Neural cell (in vitro differentiated cells): ENCODE data around the gene MLLT3.

ENCODE experiments used
- CTCF ChIP-seq: fragments of 450-650 bp; IDR thresholded peaks from 2 replicates; pipeline ENCODE4 v1.5.1; 2014; ENCODE audit warnings: antibody characterized with exemption, mild to moderate bottlenecking, moderate library complexity; ENCODE audit not compliant: poor library complexity, severe bottlenecking
- EP300 ChIP-seq: fragments of 450-650 bp; conservative IDR thresholded peaks from 2 replicates; pipeline ENCODE4 v1.6.1; 2014; ENCODE audit warnings: antibody characterized with exemption, mild to moderate bottlenecking, moderate library complexity; ENCODE audit not compliant: poor library complexity, severe bottlenecking
- EZH2 ChIP-seq: fragments of 200-600, 300-800 bp; shearing (Covaris generic), sonication (generic); IDR thresholded peaks from 2 replicates; pipeline ENCODE4 v1.6.1; 2014; ENCODE audit warnings: antibody characterized with exemption, low read length, borderline replicate concordance, mild to moderate bottlenecking; ENCODE audit not compliant: insufficient read depth, poor library complexity, severe bottlenecking
- MXI1 ChIP-seq: fragments of 450-650 bp; conservative IDR thresholded peaks from 2 replicates; pipeline ENCODE4 v1.6.1; 2014; ENCODE audit warnings: antibody characterized with exemption, mild to moderate bottlenecking; ENCODE audit not compliant: poor library complexity, severe bottlenecking
- POLR2AphosphoS5 ChIP-seq: IDR thresholded peaks from 2 replicates; pipeline ENCODE4 v1.6.1; 2012
- RAD21 ChIP-seq: fragments of 450-650 bp; conservative IDR thresholded peaks from 2 replicates; pipeline ENCODE4 v1.6.1; 2014; ENCODE audit warnings: antibody characterized with exemption, mild to moderate bottlenecking, moderate library complexity
- SMC3 ChIP-seq: fragments of 450-650 bp; conservative IDR thresholded peaks from 2 replicates; pipeline ENCODE4 v1.6.1; 2014; ENCODE audit warnings: antibody characterized with exemption, mild to moderate bottlenecking, moderate library complexity; ENCODE audit not compliant: poor library complexity
- TAF1 ChIP-seq: IDR thresholded peaks from 2 replicates; pipeline ENCODE4 v1.6.1; 2012; ENCODE audit warnings: low read depth
- TF ChIP-seq, protein P1 (sequence below): IDR thresholded peaks from 2 replicates; pipeline ENCODE4 v1.6.1; 2012; ENCODE audit warnings: borderline replicate concordance

- TF ChIP-seq CTCF (no peak), MXI1 (no peak), POLR2AphosphoS5 (no peak), EZH2 (no peak), RAD21 (no peak), EP300 (no peak), TAF1 (no peak), SMC3 (no peak)
- TF ChIP-seq, protein P1, sequence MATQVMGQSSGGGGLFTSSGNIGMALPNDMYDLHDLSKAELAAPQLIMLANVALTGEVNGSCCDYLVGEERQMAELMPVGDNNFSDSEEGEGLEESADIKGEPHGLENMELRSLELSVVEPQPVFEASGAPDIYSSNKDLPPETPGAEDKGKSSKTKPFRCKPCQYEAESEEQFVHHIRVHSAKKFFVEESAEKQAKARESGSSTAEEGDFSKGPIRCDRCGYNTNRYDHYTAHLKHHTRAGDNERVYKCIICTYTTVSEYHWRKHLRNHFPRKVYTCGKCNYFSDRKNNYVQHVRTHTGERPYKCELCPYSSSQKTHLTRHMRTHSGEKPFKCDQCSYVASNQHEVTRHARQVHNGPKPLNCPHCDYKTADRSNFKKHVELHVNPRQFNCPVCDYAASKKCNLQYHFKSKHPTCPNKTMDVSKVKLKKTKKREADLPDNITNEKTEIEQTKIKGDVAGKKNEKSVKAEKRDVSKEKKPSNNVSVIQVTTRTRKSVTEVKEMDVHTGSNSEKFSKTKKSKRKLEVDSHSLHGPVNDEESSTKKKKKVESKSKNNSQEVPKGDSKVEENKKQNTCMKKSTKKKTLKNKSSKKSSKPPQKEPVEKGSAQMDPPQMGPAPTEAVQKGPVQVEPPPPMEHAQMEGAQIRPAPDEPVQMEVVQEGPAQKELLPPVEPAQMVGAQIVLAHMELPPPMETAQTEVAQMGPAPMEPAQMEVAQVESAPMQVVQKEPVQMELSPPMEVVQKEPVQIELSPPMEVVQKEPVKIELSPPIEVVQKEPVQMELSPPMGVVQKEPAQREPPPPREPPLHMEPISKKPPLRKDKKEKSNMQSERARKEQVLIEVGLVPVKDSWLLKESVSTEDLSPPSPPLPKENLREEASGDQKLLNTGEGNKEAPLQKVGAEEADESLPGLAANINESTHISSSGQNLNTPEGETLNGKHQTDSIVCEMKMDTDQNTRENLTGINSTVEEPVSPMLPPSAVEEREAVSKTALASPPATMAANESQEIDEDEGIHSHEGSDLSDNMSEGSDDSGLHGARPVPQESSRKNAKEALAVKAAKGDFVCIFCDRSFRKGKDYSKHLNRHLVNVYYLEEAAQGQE, result no peak
These were observed 291.6 kb downstream of the MLLT3 start for GRCh38 chr9:20330688-20331087.
